ENCODE measurements around the gene ZNF778. TPM values are rescaled to one million over a fixed set of nuclear protein-coding genes. Genes with fewer than 3 reads are reported as not detected.

Gene ZNF778
- polyA plus RNA-seq, 1 donor = 4.3 TPM

GRCh38 chr16:89197033-89197632 is 20.4 kb upstream of the ZNF778 start:
- 100% methylated on average over 1 of the region's 13 CpGs for WGBS (ENCODE audit: insufficient coverage, low lambda C conversion rate)
- H3K27me3 ChIP-seq (ENCODE audit: control insufficient read depth, insufficient read depth, low read length) = peaks cover 28% of the 10 kb centered on the region
- H3K4me3 ChIP-seq (ENCODE audit: low read length) = no peak overlapping the region
- peaks cover 13% of the 10 kb centered on the region for H3K4me1 ChIP-seq (ENCODE audit: control insufficient read depth, insufficient read depth, low read length)
- no peak for DNase-seq
- H3K9me3 ChIP-seq (ENCODE audit: control insufficient read depth, low read depth, low read length) = peaks cover 9% of the 10 kb centered on the region
- no peak overlapping the region for H3K27ac ChIP-seq (ENCODE audit: low read length)
- H3K36me3 ChIP-seq (ENCODE audit: control insufficient read depth, insufficient read depth, low read length) = no peaks in the 10 kb centered on the region

GRCh38 chr16:89197633-89198416 is 19.7 kb upstream of the ZNF778 start:
- H3K4me1 ChIP-seq (ENCODE audit: control insufficient read depth, insufficient read depth, low read length) = peaks cover 13% of the 10 kb centered on the region
- WGBS (ENCODE audit: insufficient coverage, low lambda C conversion rate) = no CpG with 5 or more reads among the region's 26 CpGs
- H3K27ac ChIP-seq (ENCODE audit: low read length) = no peak overlapping the region
- H3K4me3 ChIP-seq (ENCODE audit: low read length) = no peak overlapping the region
- no peaks in the 10 kb centered on the region for H3K36me3 ChIP-seq (ENCODE audit: control insufficient read depth, insufficient read depth, low read length)
- peaks cover 6% of the 10 kb centered on the region for H3K9me3 ChIP-seq (ENCODE audit: control insufficient read depth, low read depth, low read length)
- H3K27me3 ChIP-seq (ENCODE audit: control insufficient read depth, insufficient read depth, low read length) = peaks cover 35% of the 10 kb centered on the region
- no peak for DNase-seq

- H3K9me3 ChIP-seq (ENCODE audit: control insufficient read depth, low read depth, low read length) = peaks cover 4% of the 10 kb centered on the region
- H3K36me3 ChIP-seq (ENCODE audit: control insufficient read depth, insufficient read depth, low read length) = no peaks in the 10 kb centered on the region
- H3K4me3 ChIP-seq (ENCODE audit: low read length) = no peak overlapping the region
- H3K27ac ChIP-seq (ENCODE audit: low read length) = no peak overlapping the region
- H3K27me3 ChIP-seq (ENCODE audit: control insufficient read depth, insufficient read depth, low read length) = peaks cover 42% of the 10 kb centered on the region
- peaks cover 13% of the 10 kb centered on the region for H3K4me1 ChIP-seq (ENCODE audit: control insufficient read depth, insufficient read depth, low read length)
- no peak for DNase-seq
- whole genome bisulfite sequencing (ENCODE audit: insufficient coverage, low lambda C conversion rate) = no CpG with 5 or more reads among the region's 28 CpGs
These were observed 18.9 kb upstream of the ZNF778 start for GRCh38 chr16:89198417-89199240.

GRCh38 chr16:89199241-89200123 is 18.0 kb upstream of the ZNF778 start:
- no peak for DNase-seq
- no peak overlapping the region for H3K27ac ChIP-seq (ENCODE audit: low read length)
- H3K4me3 ChIP-seq (ENCODE audit: low read length) = no peak overlapping the region
- peaks cover 3% of the 10 kb centered on the region for H3K9me3 ChIP-seq (ENCODE audit: control insufficient read depth, low read depth, low read length)
- H3K4me1 ChIP-seq (ENCODE audit: control insufficient read depth, insufficient read depth, low read length) = peaks cover 13% of the 10 kb centered on the region
- H3K27me3 ChIP-seq (ENCODE audit: control insufficient read depth, insufficient read depth, low read length) = peaks cover 46% of the 10 kb centered on the region
- WGBS (ENCODE audit: insufficient coverage, low lambda C conversion rate) = no CpG with 5 or more reads among the region's 22 CpGs
- no peaks in the 10 kb centered on the region for H3K36me3 ChIP-seq (ENCODE audit: control insufficient read depth, insufficient read depth, low read length)

GRCh38 chr16:89200124-89200849 is 17.2 kb upstream of the ZNF778 start, which contains the start of gene SLC22A31:
SLC22A31 (minus strand) TSS chr16:89200537; CDS start chr16:89200501, 36 bp downstream.
- Histone ChIP-seq H3K4me3 (ENCODE audit: low read length) (peak within 1 kb of the TSS; percentile 11), H3K36me3 (ENCODE audit: control insufficient read depth, insufficient read depth, low read length) (no peaks in the 10 kb centered on the region), H3K27me3 (ENCODE audit: control insufficient read depth, insufficient read depth, low read length) (peaks cover 49% of the 10 kb centered on the region), H3K4me1 (ENCODE audit: control insufficient read depth, insufficient read depth, low read length) (peaks cover 8% of the 10 kb centered on the region), H3K27ac (ENCODE audit: low read length) (no peak within 1 kb of the TSS), H3K9me3 (ENCODE audit: control insufficient read depth, low read depth, low read length) (peaks cover 3% of the 10 kb centered on the region)
- DNase-seq = peak in 1 of 2 donors; percentile 37
- WGBS (ENCODE audit: insufficient coverage, low lambda C conversion rate) = no CpG with 5 or more reads among the region's 28 CpGs

GRCh38 chr16:89200850-89201411 is 16.6 kb upstream of the ZNF778 start:
- no CpG with 5 or more reads among the region's 58 CpGs for WGBS (ENCODE audit: insufficient coverage, low lambda C conversion rate)
- no peak for DNase-seq
- peaks cover 3% of the 10 kb centered on the region for H3K9me3 ChIP-seq (ENCODE audit: control insufficient read depth, low read depth, low read length)
- H3K27me3 ChIP-seq (ENCODE audit: control insufficient read depth, insufficient read depth, low read length) = peaks cover 49% of the 10 kb centered on the region
- H3K27ac ChIP-seq (ENCODE audit: low read length) = no peak overlapping the region
- no peaks in the 10 kb centered on the region for H3K36me3 ChIP-seq (ENCODE audit: control insufficient read depth, insufficient read depth, low read length)
- H3K4me3 ChIP-seq (ENCODE audit: low read length) = peak overlapping the region; percentile 11
- H3K4me1 ChIP-seq (ENCODE audit: control insufficient read depth, insufficient read depth, low read length) = peaks cover 8% of the 10 kb centered on the region

- Histone ChIP-seq H3K27ac (ENCODE audit: low read length) (no peak overlapping the region), H3K36me3 (ENCODE audit: control insufficient read depth, insufficient read depth, low read length) (no peaks in the 10 kb centered on the region), H3K4me1 (ENCODE audit: control insufficient read depth, insufficient read depth, low read length) (peaks cover 8% of the 10 kb centered on the region), H3K27me3 (ENCODE audit: control insufficient read depth, insufficient read depth, low read length) (peaks cover 49% of the 10 kb centered on the region), H3K9me3 (ENCODE audit: control insufficient read depth, low read depth, low read length) (peaks cover 3% of the 10 kb centered on the region), H3K4me3 (ENCODE audit: low read length) (peak overlapping the region; percentile 16)
- WGBS (ENCODE audit: insufficient coverage, low lambda C conversion rate) = no CpG with 5 or more reads among the region's 111 CpGs
- DNase-seq = peak; percentile 58 to 81
These were observed 15.8 kb upstream of the ZNF778 start for GRCh38 chr16:89201439-89202377.

- H3K27me3 ChIP-seq (ENCODE audit: control insufficient read depth, insufficient read depth, low read length) = peaks cover 49% of the 10 kb centered on the region
- H3K36me3 ChIP-seq (ENCODE audit: control insufficient read depth, insufficient read depth, low read length) = no peaks in the 10 kb centered on the region
- H3K4me3 ChIP-seq (ENCODE audit: low read length) = peak overlapping the region; percentile 16
- peaks cover 8% of the 10 kb centered on the region for H3K4me1 ChIP-seq (ENCODE audit: control insufficient read depth, insufficient read depth, low read length)
- whole genome bisulfite sequencing (ENCODE audit: insufficient coverage, low lambda C conversion rate) = 69% methylated on average over 4 of the region's 49 CpGs
- no peak overlapping the region for H3K27ac ChIP-seq (ENCODE audit: low read length)
- H3K9me3 ChIP-seq (ENCODE audit: control insufficient read depth, low read depth, low read length) = peaks cover 3% of the 10 kb centered on the region
- no peak for DNase-seq
These were observed 14.9 kb upstream of the ZNF778 start for GRCh38 chr16:89202422-89203215.
